GM19035 (cell line): Measurements from ENCODE around the gene VPS72.
"Not testable (repeated sequence)": the region's sequence is repeated elsewhere in the genome, so short reads cannot be mapped to it uniquely, and the experiment has no call there.

Experiments used
- ATAC-seq: cut with Tn5 transposase; IDR thresholded peaks from one replicate; pipeline ENCODE4 v1.9.1; 2021; ENCODE audit not compliant: unreplicated experiment

VPS72 gene

DNA sequence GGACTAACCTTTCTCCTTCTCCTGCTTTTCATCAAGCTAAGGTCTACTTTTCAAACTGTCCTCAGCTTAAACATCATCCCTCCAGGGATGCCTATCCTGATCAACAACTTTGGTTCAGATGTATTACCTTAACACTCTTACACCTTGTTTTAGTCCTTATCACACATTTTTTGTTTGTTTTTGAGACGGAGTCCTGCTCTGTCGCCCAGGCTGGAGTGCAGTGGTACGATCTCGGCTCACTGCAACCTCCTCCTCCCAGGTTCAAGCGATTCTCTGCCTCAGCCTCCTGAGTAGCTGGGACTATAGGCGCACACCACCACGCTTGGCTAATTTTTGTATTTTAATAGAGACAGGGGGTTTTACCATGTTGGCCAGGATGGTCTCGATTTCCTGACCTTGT, 1.3 kb downstream of the VPS72 start:
- not testable (repeated sequence) for ATAC-seq

DNA sequence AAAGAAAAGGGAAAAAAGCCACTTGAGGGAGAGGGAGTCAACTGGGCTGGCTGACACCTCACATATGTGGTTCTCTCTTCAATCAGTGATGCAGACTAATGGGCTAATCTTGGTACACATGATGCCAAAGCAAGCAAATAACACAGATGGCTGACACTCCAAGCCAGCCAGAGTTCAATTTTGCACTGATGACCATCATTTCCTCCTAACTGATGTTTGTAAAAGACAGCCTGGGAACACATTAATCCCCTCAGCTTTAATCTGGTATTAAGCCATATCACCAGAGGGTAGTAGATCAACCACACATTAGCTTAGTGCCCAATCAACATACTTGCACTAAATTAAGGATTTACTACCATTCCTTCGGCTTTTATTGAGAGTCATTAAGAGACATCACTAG, 2.8 kb downstream of the VPS72 start:
- ATAC-seq: no peak

DNA sequence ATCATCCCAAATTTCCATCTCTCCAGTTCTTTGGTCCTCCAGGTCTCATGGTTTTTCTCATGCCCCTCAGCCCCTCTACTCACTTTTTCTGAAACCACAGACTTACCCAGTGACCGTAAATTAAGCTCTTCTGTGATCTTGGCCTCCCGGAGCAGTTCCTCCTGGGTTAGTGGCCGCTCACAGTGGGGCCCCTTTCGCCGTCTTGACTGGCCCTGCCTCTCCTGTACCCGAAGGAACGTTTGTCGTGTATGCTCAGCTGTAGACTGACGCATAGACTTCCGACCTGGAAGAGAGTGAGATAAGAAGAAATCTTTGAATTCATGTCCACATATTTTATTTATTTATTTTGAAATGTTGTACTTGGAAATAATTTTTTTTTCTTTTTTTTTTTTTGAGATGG, 5.8 kb downstream of the VPS72 start:
- no peak for ATAC-seq

DNA sequence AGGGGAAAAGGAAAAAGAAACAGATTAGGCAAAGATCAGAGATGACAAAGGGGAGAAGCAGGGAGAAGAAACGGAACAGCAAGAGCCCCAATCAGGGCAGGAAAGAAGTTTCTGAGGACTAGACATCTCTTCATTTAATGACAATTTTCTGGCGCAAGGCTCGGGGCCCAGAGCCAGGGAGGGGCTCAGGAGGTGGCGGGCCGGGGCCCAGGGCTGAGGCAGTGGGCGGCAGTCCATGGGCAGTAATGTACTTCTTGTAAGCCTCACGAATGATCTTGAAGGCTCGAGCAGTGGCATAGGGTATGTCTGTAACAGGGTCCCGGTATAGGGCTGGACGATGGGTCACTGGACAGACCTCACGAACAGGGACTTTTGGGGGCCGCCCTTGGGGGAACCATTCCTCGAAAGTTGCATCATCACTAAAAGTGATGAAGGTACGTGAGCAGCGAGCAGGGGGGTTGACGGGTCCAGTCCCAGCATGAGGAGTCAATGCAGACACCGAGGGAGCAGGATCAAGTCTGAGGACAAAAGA, 13.4 kb downstream of the VPS72 start:
- no peak for ATAC-seq

DNA sequence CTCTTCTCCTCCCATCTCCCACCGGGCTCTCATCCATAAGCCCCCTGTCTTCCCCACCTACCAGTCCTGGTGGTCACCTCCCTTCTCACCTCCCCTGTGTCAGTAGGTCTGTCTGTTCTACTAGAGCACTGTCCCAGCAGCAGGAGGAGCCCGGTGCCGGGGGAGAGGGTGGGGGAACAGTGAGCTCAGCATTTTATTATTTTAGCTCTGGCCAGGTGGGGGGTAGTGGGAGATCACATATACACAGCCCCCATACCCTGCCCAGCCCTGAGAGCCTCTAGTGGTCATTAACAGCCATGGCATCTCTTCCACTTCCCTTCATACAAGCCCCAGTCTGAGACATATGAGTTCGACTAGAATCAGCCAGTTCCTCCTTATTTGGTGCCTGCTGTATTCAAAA, 14.1 kb downstream of the VPS72 start, which contains the start of gene TMOD4:
Gene TMOD4 (minus strand): TSS at position 119 of the 400 bp plus-strand sequence. CDS start 1,106 bp downstream, outside the sequence.
- no peak for ATAC-seq

DNA sequence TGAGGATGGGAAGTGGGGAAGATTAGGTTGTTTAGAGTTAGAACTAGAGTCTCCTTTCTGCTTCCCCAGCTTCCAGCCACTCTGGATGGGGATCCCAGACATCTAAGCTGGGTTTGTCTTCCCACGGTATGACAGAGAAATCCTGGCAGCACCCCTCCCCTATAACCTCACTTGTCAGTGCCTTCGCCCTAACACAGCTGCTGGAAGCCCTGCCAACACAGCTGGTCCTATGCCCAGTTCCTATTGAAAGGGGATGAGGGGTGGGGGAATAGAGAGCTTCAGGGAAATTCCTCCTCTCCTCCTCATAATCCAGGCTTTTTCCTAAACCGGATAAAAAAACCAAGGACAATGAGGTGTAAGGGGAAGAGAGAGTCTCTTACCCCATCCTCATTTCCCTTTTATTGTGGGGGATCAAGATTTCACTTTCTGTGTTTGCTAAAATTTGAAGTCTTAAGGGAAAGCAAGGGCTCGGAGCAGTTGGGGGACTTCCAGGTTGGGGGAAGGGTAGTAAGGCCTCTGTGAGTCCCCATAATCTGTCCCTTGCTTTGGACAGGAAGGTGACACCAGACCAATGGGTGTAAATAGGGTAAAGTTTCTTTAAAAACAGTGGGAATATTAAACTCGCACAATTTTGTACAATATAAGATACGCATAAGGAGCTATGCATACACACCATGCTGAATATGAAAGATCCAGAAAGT, 14.8 kb downstream of the VPS72 start:
- ATAC-seq: no peak

DNA sequence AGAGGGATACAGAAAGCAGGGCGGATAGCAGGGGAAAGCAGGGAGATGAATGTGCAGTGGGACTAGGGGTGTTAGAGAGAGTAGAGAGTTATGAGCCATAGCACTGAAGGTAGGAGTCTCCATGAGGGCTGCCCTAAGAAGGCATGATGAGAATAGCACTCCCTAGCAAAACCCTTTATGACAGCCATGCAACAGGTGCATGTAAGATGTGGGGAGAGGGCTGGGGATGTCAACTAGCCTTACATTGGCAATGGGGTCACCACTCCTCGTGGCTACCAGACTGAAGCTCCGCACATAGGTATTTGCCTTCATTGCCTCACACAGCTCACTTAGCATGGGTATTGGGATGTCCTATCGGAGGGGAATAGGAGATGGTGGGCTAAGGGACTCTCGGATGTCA, 18.8 kb downstream of the VPS72 start:
- no peak for ATAC-seq

DNA sequence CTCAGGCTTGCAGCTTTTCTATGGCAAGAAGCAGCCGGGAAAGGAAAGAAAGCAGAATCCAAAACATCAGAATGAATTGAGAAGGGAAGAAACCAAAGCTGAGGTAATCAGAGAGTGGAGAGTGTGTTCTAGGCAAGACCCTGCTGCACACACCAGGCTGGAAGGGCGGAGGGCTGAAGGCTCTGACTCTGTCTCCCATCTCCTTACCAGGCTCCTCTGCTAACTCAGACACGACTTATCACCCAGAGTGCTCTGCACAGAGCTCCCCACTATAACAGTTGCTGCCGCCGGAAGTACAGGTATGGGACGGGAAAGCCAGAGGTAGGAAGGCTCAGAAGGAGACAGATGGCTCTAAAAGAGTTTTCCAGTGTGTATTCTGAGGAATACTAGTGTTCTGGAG, 22.9 kb downstream of the VPS72 start:
- no peak for ATAC-seq

DNA sequence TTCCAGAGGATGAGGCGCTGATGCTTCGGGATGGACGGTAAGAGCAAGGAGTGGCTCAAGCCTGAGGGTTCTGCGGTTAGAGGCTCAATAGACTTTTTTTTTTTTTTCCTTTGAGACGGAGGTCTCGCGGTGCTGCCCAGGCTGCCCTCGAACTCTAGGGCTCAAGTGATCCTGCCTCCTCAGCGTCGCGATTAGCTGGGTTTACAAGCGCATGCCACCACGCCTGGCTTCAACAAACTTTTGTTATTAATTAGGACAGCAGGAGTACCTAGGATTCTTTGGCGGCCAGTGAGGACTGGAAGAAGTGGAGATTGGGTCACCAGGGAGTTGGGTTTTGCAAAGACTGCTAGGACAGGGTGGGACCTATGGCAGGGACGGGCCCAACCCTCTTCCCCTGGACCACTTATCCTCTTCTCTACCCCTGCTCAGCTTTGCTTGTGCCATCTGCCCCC, 23.5 kb downstream of the VPS72 start:
- ATAC-seq: peak; percentile 6

DNA sequence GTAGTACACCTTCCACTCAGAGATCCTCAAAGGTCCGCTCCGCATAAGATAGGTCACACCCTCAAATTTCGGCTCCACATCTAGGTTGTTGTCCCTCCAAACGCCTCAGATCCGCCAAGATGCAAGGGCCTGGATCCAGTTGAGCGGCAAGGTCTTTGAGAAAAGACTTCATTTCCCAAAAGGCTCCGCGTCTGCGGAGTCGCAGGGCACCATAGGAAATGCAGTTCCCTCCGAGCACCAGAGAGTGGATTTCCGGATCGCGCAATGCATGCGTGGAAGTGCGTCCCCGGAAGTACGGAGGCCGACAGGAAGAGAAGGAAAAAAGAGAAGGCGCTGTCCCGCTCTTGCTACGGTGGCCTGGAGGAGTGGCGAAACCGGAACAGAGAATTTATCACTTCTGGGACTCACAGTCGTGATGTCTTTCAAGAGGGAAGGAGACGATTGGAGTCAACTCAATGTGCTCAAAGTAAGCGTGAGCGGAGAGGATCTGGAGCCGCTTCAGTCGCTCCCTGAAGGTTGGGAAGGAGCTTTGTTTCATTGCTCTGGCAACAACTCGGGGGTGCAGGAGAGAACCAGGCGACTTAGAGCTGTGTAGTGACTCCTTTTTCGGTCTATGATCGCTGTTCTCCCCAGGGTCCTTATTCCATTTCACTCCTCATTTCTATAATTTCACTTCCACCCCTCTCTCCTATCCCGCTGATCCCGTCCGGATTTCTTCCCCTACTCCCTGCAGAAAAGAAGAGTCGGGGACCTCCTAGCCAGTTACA, 24.1 kb downstream of the VPS72 start, which contains the start of the genes LYSMD1 and SCNM1:
Gene LYSMD1 (minus strand): TSS at position 165 of the 767 bp plus-strand sequence. CDS start 644 bp downstream, outside the sequence.
Gene SCNM1 (plus strand): TSS at position 407 of the 767 bp plus-strand sequence. CDS start 9 bp downstream, at position 416.
- peak; percentile 90 for ATAC-seq

DNA sequence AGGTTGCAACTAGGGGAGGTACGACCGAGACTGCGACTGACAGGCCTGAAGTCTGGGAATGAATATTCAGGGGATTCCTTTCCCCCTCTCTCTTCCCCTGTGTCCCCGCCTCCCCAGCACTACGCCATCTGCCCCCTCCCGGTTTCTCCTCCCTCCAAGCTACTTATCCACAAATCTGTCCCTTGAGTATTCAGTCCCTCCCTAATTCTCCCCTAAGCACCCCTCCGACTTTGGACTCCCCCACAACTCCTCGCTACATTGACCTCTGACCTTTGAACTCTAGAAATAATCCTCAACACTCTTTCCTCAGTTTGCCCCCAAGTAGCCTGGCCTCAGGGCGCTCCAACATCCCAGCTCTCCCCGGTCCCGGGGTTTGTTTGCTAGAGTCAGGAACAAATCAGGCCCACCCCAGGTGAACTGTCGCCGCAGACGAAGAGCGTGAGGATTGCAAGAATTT, 24.7 kb downstream of the VPS72 start:
- ATAC-seq: no peak

DNA sequence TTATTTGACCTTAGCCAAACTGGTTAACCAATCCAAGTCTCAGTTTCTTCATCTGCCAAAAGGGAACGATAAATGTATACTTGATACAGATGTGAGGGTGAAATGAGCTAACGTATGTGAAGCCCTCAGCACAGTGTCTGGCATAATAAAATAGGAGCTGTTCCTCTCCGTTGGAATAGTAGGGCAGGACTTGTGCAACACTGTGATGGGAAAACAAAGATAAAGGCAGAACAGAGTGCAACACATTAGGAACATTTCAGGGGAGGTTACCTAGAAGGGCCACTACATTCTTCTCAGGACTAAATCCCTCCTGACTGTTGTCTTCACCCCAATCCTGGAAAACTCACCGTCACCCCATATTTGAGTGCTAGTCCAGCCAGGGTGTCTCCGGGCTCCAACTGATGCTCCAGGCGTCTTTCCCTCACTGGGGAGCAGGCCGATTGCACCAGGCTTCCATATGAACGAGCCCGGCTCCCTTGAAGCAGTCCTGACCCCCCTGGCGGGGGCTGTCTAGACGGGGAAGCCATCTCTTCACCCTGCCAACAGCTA, 25.2 kb downstream of the VPS72 start:
- no peak for ATAC-seq

DNA sequence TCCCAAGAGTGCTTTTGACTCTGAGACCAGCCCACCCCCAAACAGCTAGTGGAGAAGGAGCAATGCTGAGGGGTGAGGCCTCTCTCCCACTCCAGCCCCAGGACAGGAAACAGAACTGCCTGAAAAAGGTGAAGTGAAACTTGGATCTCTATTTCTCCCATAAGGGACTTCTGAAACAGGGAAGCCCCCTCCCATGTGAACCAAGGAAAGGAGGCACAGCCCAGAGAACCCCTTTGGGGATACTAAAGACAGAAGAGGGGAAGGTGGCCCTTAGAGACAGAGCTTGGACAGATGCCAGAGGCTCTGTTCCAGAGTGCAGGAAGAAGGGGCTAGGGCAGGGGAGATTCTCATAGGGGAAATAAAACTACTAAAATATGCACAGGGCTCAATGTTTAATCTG, 30.6 kb downstream of the VPS72 start:
- ATAC-seq: no peak

DNA sequence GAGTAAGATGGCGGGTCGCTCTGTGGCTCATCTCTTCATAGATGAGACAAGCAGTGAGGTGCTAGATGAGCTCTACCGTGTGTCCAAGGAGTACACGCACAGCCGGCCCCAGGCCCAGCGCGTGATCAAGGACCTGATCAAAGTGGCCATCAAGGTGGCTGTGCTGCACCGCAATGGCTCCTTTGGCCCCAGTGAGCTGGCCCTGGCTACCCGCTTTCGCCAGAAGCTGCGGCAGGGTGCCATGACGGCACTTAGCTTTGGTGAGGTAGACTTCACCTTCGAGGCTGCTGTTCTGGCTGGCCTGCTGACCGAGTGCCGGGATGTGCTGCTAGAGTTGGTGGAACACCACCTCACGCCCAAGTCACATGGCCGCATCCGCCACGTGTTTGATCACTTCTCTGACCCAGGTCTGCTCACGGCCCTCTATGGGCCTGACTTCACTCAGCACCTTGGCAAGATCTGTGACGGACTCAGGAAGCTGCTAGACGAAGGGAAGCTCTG, 31.2 kb downstream of the VPS72 start:
- ATAC-seq: no peak

DNA sequence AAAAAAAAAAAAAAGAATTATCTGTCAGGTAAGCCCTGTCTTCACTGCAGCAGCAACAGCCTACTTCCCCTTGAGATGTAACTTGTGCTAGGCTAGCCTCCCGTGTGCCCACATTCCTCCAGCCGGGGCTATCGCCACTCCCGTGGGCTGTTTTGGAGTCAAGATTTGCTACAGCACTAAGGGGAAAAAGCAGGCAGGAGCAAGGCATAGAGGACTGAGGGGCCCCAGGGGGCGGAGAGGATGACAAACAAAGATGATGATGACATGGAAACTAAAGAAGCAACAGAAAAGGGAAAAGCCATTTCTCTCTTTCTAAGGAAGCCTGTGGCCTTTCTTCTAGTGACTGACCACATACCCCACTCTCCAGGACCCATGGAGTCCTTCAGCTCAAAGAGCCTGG, 31.7 kb downstream of the VPS72 start:
- ATAC-seq: no peak

DNA sequence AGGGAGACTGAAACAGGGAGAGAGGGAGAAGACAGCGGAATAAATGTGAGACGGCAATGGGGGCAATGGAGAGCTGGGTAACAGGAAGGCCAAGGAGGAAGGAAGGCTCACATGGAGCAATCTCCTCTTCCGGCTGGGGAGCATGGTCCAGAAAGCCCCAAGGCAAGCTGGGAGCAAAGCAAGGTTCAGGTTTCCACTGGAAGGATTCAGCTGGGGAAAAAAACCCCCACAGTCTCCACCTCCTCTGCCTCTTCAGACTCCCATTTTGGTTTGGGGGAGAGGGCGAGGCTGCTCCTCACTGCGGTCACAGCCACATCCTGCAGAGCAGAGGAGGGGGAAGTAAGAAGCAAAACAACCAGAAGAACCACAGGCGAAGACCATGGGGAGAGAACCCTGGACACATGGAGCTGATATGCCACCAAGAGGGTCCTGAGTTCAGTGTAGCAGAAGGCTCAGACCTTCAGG, 32.9 kb downstream of the VPS72 start:
- no peak for ATAC-seq

DNA sequence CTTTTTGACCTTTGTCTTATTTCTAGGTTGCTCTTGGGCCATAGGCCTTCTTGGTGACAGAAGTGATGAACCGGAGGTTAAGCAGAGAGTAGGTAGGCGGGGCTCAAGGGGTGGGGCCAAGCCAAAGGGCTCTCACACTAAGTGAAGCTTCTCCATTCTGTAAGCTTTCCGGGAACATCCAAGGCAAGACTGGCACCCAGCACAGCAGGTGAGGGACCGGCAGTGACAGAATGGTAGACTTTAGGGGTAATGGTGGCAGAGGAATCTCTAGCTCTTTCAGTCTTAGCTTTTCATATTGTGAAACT, 33.5 kb downstream of the VPS72 start, which contains the start of gene TNFAIP8L2:
Gene TNFAIP8L2 (plus strand): TSS at position 135 of the 305 bp plus-strand sequence. CDS start 2,049 bp downstream, outside the sequence.
- ATAC-seq: peak; percentile 72

DNA sequence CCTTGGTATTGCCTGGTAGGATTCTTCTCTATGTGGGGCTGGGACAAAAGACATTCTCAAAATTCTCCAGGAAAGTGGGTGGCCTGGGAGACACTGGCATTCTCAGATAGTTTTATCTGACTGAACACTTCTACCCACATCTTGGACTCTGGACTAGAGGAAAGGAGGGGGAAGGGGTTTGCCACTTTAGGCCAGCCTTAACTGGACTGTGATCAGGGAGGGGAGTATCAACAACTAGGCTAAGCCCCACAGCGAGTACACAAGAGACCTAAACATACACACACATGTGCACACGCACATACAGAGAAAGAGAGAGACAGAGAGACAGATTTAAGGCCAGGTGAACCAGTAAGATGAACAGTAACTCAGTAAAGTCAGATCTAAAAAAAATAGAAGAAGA, 42.3 kb downstream of the VPS72 start:
- no peak for ATAC-seq

DNA sequence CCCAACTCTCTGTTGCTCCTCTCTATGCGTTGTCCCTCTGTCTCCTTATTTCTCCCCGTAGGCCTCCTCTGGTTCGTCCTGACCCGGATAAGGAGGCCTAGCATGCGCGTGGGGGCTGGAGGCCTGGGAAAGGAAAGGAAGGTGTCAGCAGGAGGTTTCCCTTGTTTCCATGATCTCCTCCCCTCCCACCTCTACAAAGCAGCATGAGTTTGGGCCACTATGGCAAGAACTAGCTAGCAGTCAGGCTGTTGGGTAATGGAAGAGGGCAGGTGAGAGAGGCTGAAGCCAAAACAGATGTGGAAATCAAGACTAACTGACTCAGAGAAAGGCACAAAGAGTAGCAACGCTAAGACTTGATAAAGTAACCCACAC, 42.9 kb downstream of the VPS72 start:
- ATAC-seq: no peak

DNA sequence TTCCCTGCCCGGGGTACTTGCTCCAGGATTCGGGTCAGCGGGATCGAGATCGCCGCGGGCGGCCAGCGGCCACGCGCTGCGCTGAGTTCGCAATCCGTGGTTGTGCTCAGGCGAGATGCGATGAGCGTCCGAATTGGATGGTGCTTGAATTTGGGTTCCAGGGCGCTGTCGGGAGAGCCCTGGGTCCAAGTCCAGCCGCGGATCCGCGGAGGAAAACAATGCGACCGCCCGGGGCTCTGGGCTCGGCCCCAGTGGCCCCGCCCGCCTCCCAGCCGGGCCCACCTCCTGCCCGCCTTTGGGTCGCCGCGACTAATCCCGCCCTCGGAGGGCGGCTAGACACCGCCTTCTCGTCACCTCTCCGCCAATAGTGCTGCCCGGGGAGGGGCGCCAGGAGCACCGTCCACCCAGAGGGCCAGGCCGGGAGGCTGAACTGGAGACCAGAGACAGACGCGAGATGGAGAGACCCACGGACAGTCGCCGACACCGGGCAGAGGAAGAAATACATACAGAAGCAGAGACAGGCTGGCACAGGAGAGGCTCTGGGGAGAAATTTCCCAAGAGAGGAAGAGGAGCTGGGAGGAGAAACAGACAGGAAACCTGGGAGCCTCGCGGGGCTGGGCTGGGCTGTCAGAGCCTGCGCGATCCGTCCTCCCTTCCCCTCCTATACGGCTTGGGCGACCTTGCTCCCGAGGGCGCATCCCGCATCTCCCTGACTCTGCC, 43.4 kb downstream of the VPS72 start, which contains the start of gene SEMA6C:
Gene SEMA6C (minus strand): TSS at position 220 of the 720 bp plus-strand sequence. CDS start 4,010 bp downstream, outside the sequence.
- ATAC-seq: peak; percentile 99
